ENCODE measurements around the gene MYLK4.

Gene MYLK4

DNA sequence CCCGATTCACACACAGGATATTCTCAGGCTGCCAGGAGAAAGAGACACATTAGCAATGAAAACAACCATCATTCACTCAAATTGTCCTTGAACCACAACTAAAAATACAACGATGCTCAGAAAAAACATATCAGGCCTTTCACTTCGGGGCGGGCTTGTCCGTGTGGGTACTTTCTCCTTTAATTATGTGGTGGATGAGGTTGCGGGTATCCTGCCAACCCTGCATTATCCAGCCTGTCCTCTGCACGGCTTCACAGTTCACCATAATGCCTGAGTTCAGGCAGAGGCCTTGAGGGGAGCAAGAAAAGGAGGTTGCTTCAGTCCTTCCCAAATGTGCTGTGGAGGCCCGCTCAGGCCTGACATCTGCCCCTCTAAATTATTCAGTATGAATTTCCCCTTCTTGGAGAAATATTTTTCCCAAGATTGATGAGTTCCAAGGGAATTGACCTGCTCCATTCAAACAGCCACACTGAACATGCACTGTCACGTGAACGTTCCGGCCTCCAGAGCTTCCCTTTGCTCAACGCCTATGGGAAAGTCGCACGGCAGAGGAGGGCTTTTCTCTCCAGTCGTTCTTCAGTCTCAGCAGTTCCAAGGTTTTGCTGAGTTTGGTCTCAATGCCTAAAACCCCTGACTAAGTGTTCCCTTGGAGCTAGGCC is 70.3 kb downstream of the MYLK4 start:
- Histone ChIP-seq H3K4me2 (ENCODE audit: low read length) (no peak overlapping the region), H3K9me3 (ENCODE audit: control insufficient read depth, low read length) (no peaks in the 10 kb centered on the region), H3K27ac (no peak overlapping the region), H3K27me3 (ENCODE audit: control insufficient read depth, insufficient read depth, low read length) (no peaks in the 10 kb centered on the region), H3K9ac (no peak overlapping the region), H2AFZ (no peak overlapping the region), H3K79me2 (no peaks in the 10 kb centered on the region), H3K4me1 (no peaks in the 10 kb centered on the region), H3K4me3 (ENCODE audit: low read depth, low read length) (no peak overlapping the region), H3K36me3 (ENCODE audit: control insufficient read depth, insufficient read depth, low read length) (no peaks in the 10 kb centered on the region)
- TF ChIP-seq, protein P1, sequence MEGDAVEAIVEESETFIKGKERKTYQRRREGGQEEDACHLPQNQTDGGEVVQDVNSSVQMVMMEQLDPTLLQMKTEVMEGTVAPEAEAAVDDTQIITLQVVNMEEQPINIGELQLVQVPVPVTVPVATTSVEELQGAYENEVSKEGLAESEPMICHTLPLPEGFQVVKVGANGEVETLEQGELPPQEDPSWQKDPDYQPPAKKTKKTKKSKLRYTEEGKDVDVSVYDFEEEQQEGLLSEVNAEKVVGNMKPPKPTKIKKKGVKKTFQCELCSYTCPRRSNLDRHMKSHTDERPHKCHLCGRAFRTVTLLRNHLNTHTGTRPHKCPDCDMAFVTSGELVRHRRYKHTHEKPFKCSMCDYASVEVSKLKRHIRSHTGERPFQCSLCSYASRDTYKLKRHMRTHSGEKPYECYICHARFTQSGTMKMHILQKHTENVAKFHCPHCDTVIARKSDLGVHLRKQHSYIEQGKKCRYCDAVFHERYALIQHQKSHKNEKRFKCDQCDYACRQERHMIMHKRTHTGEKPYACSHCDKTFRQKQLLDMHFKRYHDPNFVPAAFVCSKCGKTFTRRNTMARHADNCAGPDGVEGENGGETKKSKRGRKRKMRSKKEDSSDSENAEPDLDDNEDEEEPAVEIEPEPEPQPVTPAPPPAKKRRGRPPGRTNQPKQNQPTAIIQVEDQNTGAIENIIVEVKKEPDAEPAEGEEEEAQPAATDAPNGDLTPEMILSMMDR (IDR thresholded peaks at IDR 0.05), result no peak

DNA sequence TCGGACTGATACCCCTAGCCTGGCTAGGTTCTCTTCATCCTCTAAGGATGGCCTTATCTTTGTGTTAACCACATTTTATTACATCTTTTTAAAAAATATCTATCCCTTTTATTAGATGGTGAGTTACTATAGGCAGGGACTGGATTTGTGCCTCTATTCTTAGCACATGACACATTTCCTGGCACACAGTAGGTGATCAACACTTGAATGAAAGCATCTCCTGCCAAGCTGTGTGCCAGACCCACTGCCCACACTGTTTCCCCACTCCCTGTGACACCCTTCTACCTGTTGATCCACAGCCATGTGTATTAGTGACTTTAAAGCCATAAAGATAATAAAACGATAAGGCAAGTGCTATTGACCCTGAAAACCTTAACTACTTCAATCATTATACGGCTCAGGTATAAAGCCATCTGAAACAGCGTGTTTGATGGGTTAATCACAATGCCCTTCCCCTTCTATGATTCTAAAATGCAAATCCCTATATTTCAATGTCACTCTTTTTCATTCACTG is 73.6 kb downstream of the MYLK4 start:
- Histone ChIP-seq H3K27me3 (ENCODE audit: control insufficient read depth, insufficient read depth, low read length) (no peaks in the 10 kb centered on the region), H3K4me3 (ENCODE audit: low read depth, low read length) (no peak overlapping the region), H3K27ac (no peak overlapping the region), H3K9me3 (ENCODE audit: control insufficient read depth, low read length) (no peaks in the 10 kb centered on the region), H3K4me1 (no peaks in the 10 kb centered on the region), H3K9ac (no peak overlapping the region), H3K4me2 (ENCODE audit: low read length) (no peak overlapping the region), H2AFZ (no peak overlapping the region), H3K79me2 (no peaks in the 10 kb centered on the region), H3K36me3 (ENCODE audit: control insufficient read depth, insufficient read depth, low read length) (no peaks in the 10 kb centered on the region)
- TF ChIP-seq, protein P1 (IDR thresholded peaks at IDR 0.05), result no peak

DNA sequence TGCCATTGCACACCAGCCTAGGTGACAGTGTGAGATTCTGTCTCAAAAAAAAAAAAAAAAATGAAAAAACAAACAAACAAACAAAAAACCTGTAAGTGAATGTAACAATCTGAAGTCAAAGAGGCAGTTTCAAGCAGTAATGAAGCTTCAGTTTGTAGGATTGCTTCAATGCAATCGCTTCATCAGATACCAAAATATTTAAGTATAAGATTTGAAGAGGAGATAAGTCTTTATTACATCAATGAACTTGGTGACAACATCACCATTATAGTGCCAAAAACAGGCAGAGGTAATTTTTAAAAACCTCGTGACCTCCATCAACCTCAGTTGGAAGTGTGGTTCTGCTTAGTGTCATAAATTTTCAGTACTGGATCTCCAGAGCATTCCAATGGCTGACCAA is 74.7 kb downstream of the MYLK4 start:
- H3K79me2 ChIP-seq, result no peaks in the 10 kb centered on the region
- no peak overlapping the region for H3K4me3 ChIP-seq (ENCODE audit: low read depth, low read length)
- no peak overlapping the region for H3K27ac ChIP-seq
- no peaks in the 10 kb centered on the region for H3K27me3 ChIP-seq (ENCODE audit: control insufficient read depth, insufficient read depth, low read length)
- H3K36me3 ChIP-seq (ENCODE audit: control insufficient read depth, insufficient read depth, low read length), result no peaks in the 10 kb centered on the region
- H3K9ac ChIP-seq, result no peak overlapping the region
- H3K4me2 ChIP-seq (ENCODE audit: low read length), result no peak overlapping the region
- no peaks in the 10 kb centered on the region for H3K9me3 ChIP-seq (ENCODE audit: control insufficient read depth, low read length)
- no peaks in the 10 kb centered on the region for H3K4me1 ChIP-seq
- TF ChIP-seq, protein P1 (IDR thresholded peaks at IDR 0.05), result no peak
- H2AFZ ChIP-seq, result no peak overlapping the region

DNA sequence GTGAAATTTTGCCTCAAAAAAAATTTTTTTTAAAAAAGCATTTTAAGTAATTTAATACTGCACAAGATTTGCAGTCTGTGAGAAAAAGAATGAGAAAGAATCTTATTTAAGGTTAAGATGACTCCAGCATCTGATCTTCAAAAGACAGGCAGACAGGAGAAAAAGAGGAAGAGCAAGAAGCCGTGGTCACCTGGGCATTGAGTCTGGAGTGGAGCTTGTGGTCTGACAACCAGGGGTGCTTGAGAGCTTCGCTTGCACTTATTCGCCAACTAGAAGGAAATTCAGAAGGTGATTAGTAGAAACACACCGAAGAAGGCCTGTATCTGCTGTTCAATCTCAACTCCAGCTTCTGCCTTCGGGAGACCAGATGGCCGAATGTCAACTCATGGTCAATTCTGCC is 75.9 kb downstream of the MYLK4 start:
- Histone ChIP-seq H3K9me3 (ENCODE audit: control insufficient read depth, low read length) (no peaks in the 10 kb centered on the region), H3K4me3 (ENCODE audit: low read depth, low read length) (no peak overlapping the region), H3K27me3 (ENCODE audit: control insufficient read depth, insufficient read depth, low read length) (no peaks in the 10 kb centered on the region), H3K79me2 (no peaks in the 10 kb centered on the region), H3K27ac (no peak overlapping the region), H3K36me3 (ENCODE audit: control insufficient read depth, insufficient read depth, low read length) (no peaks in the 10 kb centered on the region), H3K9ac (no peak overlapping the region), H3K4me1 (no peaks in the 10 kb centered on the region), H2AFZ (no peak overlapping the region), H3K4me2 (ENCODE audit: low read length) (no peak overlapping the region)
- TF ChIP-seq, protein P1 (IDR thresholded peaks at IDR 0.05), result no peak
